ENCODE data around the gene AUTS2.
A peak's percentile ranks its signal among the peaks of the same experiment; 100 is the strongest.

Gene AUTS2

GRCh38 chr7:69599955-69600709, 1.9 kb downstream of the AUTS2 start:
- DNase-seq (ENCODE audit: low spot score) = peak; percentile 4

- DNase-seq (ENCODE audit: low spot score) = no peak
Measured at GRCh38 chr7:69600710-69601519, 2.6 kb downstream of the AUTS2 start.

- no peak for DNase-seq (ENCODE audit: low spot score)
Measured at GRCh38 chr7:69602522-69602921, 4.2 kb downstream of the AUTS2 start.

GRCh38 chr7:69603351-69603750, 5.1 kb downstream of the AUTS2 start:
- DNase-seq (ENCODE audit: low spot score) = no peak

- no peak for DNase-seq (ENCODE audit: low spot score)
Measured at GRCh38 chr7:69603937-69604494, 5.7 kb downstream of the AUTS2 start.

- no peak for DNase-seq (ENCODE audit: low spot score)
Measured at GRCh38 chr7:69605070-69605469, 6.8 kb downstream of the AUTS2 start.

- no peak for DNase-seq (ENCODE audit: low spot score)
Measured at GRCh38 chr7:69605546-69605945, 7.3 kb downstream of the AUTS2 start.

- no peak for DNase-seq (ENCODE audit: low spot score)
Measured at GRCh38 chr7:69608049-69608448, 9.8 kb downstream of the AUTS2 start.

GRCh38 chr7:69608878-69609277, 10.6 kb downstream of the AUTS2 start:
- no peak for DNase-seq (ENCODE audit: low spot score)

GRCh38 chr7:69609541-69610373, 11.5 kb downstream of the AUTS2 start:
- DNase-seq (ENCODE audit: low spot score) = no peak

GRCh38 chr7:69610374-69611084, 12.3 kb downstream of the AUTS2 start:
- DNase-seq (ENCODE audit: low spot score) = no peak

GRCh38 chr7:69612981-69613380, 14.7 kb downstream of the AUTS2 start:
- DNase-seq (ENCODE audit: low spot score) = no peak

GRCh38 chr7:69613846-69614245, 15.6 kb downstream of the AUTS2 start:
- DNase-seq (ENCODE audit: low spot score) = no peak

- DNase-seq (ENCODE audit: low spot score) = no peak
Measured at GRCh38 chr7:69615685-69616084, 17.4 kb downstream of the AUTS2 start.

GRCh38 chr7:69617364-69617763, 19.1 kb downstream of the AUTS2 start:
- no peak for DNase-seq (ENCODE audit: low spot score)

- no peak for DNase-seq (ENCODE audit: low spot score)
Measured at GRCh38 chr7:69619054-69619453, 20.8 kb downstream of the AUTS2 start.

GRCh38 chr7:69619635-69620034, 21.4 kb downstream of the AUTS2 start:
- DNase-seq (ENCODE audit: low spot score) = no peak

GRCh38 chr7:69620063-69620462, 21.8 kb downstream of the AUTS2 start:
- DNase-seq (ENCODE audit: low spot score) = no peak

GRCh38 chr7:69620650-69621049, 22.4 kb downstream of the AUTS2 start:
- no peak for DNase-seq (ENCODE audit: low spot score)

GRCh38 chr7:69622014-69622835, 23.9 kb downstream of the AUTS2 start:
- no peak for DNase-seq (ENCODE audit: low spot score)

GRCh38 chr7:69622960-69623359, 24.7 kb downstream of the AUTS2 start:
- peak; percentile 15 for DNase-seq (ENCODE audit: low spot score)
